SH-SY5Y (cell line): ENCODE data around the gene TMEM116.

Experiments used
- GATA2 ChIP-seq: IDR thresholded peaks from 2 replicates; pipeline ENCODE4 v1.6.1; 2011; ENCODE audit warnings: mild to moderate bottlenecking, low read depth, low read length
- GATA3 ChIP-seq: IDR thresholded peaks from 2 replicates; pipeline ENCODE4 v1.6.1; 2011; ENCODE audit warnings: low read depth, mild to moderate bottlenecking, low read length, moderate library complexity

GRCh38 chr12:112029301-112029700, 16.3 kb upstream of the TMEM116 start:
- TF ChIP-seq GATA3 (no peak), GATA2 (no peak)
